NCI-H2171 treated with DMSO at 0.1 percent for 48 hours (cell line): Measurements from ENCODE around the gene PARP3.

ENCODE experiments used
- DNase-seq: peaks from one replicate; lab custom pipeline; 2025; lab: John Stamatoyannopoulos, UW

Gene PARP3

DNA sequence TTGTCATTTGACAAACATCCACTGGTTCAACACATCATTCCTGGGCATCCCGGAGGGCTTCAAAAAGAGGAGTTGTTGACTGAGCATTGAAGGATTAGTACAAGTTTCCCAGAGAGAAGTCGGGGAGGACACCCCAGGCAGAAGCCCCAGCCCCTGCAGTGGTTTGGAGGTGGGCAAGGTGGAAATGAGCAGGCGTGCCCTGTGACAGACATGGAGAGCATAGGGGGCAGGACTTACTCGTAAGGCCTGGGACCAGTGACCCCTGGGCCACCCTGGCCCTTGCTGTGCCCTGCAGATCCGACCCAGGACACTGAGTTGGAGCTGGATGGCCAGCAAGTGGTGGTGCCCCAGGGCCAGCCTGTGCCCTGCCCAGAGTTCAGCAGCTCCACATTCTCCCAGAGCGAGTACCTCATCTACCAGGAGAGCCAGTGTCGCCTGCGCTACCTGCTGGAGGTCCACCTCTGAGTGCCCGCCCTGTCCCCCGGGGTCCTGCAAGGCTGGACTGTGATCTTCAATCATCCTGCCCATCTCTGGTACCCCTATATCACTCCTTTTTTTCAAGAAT lies 5.9 kb downstream of the PARP3 start:
- DNase-seq, result no peak

DNA sequence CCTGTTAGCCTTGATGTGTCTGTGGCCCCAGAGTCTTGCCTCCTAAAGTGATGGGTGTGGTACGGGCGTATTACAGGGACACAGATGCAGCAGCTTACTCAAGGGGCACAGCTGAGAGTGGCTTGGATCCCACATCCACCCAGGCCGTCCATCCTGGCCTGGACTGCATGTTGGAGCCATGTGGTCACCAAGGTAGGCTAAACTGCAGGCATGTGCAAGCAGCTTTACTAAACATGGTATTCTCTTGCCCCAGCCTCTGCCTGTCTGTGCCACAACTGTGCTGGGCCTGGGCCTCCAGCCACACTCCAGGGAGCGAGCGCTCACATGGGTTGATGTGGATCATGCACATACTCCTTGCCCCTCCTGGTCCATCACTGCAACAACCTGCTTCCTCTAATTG lies 7.0 kb downstream of the PARP3 start:
- DNase-seq, result no peak

DNA sequence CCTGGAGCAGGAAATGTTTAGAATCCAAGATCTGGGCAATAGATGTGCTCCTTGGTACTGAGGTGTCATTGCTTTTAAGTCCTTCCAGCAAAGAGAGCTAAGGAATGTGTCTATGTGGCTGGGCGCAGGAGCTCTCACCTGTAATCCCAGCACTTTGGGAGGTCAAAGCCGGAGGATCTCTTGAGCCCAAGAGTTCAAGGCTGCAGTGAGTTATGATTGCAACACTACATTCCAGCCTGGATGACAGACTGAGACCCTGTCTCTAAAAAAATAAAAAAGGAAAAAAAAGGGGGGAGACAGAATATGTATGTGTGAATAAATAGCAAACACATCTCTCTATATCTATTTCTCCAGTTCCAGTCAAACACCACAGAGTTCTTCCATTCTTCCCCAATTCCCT lies 8.7 kb downstream of the PARP3 start:
- DNase-seq, result no peak

DNA sequence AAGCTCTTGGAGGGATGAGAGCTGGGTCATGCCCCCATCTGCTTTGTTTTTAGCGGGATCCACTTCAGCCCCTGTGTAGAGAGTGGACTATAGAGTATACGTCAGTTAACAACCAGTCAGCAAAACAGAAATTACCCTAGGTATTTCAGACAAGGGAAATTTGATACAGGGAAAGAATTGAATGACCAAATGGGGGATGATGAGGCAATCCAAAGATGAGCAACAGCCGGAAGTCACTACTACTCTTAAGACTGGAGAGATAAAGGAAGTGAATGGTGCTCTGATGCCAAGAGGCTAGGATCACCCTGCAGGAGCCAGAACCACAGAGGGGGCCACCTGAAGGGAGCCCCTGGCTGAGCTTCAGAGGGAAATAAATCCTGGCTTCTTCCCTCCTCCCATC lies 11.3 kb downstream of the PARP3 start:
- DNase-seq, result no peak

DNA sequence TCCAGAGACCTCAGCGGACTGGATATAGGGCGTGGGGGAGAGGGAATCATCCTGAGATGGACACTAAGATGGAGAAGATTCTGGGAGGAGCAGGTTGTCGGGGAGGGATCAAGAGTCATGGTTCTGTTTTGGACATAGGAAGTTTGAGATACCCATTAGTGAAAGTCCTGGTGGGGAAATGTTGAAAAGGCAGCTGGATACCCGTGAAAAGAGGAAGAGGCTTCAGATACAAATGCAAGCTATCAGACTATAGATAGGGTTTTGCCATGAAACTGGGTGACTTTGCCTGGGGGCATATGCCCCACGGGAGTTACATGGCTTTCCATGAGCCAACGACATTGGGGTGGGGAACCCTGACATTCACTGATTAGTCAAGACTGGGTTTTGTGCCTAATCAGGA lies 11.9 kb downstream of the PARP3 start:
- no peak for DNase-seq

DNA sequence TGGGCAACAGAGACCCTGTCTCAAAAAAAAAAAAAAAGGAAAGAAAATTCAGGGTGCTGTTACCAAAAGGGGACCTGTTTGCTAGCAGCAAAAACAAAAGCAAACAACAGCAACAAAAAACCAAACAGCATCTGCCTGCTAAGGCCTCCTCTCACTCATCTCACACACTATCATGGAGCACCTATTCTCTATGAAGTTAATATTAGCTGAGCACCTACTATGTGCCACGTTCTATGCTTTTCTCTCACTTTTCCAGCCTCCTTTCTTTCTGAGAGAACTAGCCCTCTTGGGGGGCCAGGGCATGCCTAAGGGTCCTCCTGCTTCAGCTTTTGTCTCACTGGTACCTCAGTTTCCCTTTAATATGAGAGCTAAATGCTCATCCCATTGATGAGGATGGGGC lies 12.6 kb downstream of the PARP3 start:
- DNase-seq, result no peak

DNA sequence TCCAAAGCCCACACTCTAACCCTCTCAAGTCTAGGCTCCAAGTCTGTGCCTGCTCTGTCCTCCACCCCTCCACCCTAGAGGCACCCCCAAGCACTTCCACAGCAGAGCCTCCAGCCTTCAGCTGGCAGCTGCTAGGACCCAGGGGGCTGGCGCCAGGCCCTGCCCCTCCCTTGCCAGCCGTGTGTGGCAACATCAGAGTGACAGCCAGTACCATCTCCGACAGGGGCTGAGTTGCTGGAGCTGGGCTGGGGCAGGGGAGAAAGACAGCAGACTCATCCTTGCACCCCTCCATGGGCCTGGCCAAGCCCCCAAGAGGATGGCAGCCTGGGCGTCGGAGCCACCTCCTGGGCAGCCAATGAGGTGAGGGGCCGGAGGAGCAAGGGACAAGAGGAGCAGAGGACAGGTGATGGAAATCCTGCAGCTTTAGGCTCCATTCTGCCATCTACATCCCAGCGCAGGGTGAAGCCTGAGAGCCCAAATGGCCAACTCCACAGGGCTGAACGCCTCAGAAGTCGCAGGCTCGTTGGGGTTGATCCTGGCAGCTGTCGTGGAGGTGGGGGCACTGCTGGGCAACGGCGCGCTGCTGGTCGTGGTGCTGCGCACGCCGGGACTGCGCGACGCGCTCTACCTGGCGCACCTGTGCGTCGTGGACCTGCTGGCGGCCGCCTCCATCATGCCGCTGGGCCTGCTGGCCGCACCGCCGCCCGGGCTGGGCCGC lies 13.2 kb downstream of the PARP3 start, which contains the start of gene GPR62:
Gene GPR62, plus strand, starts transcription at position 207 of the 718 bp plus-strand sequence. Its CDS starts 272 bp downstream, at position 479.
- no peak for DNase-seq

DNA sequence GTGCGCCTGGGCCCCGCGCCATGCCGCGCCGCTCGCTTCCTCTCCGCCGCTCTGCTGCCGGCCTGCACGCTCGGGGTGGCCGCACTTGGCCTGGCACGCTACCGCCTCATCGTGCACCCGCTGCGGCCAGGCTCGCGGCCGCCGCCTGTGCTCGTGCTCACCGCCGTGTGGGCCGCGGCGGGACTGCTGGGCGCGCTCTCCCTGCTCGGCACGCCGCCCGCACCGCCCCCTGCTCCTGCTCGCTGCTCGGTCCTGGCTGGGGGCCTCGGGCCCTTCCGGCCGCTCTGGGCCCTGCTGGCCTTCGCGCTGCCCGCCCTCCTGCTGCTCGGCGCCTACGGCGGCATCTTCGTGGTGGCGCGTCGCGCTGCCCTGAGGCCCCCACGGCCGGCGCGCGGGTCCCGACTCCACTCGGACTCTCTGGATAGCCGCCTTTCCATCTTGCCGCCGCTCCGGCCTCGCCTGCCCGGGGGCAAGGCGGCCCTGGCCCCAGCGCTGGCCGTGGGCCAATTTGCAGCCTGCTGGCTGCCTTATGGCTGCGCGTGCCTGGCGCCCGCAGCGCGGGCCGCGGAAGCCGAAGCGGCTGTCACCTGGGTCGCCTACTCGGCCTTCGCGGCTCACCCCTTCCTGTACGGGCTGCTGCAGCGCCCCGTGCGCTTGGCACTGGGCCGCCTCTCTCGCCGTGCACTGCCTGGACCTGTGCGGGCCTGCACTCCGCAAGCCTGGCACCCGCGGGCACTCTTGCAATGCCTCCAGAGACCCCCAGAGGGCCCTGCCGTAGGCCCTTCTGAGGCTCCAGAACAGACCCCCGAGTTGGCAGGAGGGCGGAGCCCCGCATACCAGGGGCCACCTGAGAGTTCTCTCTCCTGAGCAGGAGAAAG lies 14.0 kb downstream of the PARP3 start:
- DNase-seq, result peak; percentile 62

DNA sequence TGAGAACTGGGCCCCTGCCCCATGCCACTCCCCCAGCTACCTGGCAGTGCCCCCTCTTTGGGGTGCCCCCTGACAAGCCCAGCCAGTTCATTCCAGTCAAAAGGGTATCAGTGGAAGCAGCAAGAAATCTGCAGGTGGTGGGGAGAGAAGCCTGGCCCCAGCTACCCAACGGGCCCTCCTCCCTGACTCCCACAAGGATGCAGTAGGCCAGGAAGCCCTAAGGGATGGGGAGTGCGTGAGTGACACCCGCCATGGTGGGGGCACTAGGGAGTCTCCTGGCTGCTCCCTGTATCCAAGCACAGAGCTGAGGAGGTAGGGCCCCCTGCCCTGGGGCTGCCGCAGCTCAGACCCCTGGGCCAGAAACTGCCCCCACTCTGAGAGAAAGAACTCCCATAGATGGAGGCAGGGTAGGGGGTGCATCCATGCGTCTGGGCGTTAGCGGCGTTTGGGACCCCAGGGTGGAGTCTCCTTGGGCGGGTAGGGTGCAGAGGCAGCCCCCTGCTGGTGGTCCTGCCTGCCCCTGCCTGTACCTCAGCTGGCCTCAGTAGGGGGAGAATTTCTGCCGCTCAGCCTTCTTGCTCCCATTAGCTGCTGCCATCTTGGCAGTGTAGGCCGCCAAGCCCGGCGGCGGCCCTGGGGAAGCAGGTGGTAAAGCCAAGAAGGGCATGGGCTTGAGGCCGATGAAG lies 15.5 kb downstream of the PARP3 start:
- no peak for DNase-seq

DNA sequence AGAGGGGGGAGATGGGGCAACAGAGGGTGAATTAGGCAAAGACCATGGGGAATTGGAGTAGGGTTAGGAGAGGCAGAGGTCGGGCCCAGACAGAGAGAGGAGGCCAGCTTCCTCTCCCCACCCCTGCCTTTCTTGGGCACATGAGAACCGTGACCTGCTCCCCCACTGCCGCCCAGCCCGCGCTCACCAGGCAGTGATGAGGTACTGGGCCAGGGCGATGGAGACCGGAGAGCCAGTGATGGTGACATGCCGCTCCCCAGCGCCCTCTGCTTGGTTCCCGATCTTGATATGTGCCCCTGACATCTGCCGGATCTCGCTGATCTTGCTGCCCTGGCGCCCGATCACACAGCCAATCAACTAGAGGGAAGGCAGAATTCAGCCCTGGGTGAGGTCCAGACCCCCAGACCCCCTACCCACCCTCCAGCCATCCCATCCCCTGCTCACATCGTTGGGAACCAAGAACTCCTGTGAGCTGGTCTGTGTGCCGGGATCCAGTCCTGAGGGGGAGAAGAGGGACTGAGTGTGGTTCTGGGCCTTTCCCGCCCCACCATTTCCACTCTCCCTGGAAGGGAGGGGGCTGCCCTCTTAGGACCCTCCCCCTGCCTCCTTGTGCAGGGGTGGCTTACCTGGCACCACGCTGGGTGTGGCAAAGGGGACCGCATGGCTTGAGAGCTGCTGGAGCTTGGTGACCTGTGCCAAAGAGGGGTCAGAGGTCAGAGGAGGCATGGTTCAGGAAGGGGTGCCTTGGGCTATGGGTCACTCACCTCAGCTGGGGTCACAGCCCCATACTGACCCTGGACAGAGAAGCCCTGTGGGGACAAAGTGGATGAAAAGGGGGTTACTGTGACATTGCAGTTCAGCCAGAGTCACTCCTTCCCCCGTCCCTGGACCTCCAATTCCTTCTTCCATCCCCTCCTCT lies 16.7 kb downstream of the PARP3 start:
- no peak for DNase-seq

DNA sequence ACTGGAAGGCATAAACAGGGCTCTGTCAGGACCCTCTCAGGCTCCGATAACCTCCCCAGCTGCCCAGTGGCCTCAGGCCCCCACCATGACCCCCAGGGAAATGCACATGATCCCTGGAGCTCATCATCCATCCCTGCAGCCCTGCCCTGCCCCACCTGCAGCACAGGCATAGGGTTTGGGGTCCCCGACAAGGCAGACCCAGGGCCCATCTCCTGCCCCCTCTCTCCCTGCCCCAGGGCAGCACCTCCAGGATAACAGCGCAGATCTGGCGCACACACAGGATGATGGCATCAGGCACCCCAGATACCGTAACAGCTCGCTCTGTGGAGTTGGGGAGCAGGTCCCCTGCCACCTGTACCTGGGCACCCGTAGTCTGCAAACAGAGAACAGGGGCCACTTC lies 17.5 kb downstream of the PARP3 start:
- DNase-seq, result no peak

DNA sequence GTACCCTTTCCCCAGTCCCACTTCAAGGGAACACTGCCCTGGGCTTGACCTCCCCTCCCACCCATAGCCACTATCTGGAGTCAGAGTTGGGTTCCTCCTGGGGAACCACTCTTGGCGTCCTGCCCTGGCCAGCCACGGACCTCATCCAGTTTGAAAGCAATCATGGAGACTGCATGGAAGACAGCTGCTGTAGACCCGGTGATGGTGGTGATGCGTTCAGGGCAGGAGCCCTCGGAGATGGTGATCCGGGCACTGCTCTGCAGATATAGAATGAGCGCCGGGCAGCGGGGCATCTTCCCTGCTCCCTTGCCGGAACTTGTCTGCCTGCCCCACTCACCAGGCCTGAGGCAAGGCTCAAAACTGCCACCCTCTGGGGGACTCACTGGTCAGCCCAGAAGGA lies 18.2 kb downstream of the PARP3 start:
- no peak for DNase-seq

DNA sequence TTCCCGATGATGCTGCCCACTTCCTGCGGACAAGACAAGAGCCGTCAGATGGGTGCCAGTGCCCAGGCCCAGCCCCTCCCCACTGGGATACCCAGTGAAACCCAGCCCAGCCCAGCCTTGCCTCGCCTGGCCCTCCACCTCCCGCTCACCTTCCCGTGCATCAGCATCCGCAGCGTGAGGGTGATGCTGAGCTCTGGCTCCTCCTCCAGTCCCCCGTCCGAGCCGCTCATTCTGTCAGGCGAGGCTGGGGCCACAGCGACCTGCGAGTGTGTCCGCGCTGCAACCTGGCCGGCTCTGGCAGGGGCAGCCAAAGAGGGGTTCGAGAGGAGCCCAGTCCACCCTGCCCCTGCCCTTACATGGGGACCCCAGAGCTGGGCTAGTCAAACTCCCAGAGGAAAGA lies 18.8 kb downstream of the PARP3 start:
- DNase-seq, result no peak

DNA sequence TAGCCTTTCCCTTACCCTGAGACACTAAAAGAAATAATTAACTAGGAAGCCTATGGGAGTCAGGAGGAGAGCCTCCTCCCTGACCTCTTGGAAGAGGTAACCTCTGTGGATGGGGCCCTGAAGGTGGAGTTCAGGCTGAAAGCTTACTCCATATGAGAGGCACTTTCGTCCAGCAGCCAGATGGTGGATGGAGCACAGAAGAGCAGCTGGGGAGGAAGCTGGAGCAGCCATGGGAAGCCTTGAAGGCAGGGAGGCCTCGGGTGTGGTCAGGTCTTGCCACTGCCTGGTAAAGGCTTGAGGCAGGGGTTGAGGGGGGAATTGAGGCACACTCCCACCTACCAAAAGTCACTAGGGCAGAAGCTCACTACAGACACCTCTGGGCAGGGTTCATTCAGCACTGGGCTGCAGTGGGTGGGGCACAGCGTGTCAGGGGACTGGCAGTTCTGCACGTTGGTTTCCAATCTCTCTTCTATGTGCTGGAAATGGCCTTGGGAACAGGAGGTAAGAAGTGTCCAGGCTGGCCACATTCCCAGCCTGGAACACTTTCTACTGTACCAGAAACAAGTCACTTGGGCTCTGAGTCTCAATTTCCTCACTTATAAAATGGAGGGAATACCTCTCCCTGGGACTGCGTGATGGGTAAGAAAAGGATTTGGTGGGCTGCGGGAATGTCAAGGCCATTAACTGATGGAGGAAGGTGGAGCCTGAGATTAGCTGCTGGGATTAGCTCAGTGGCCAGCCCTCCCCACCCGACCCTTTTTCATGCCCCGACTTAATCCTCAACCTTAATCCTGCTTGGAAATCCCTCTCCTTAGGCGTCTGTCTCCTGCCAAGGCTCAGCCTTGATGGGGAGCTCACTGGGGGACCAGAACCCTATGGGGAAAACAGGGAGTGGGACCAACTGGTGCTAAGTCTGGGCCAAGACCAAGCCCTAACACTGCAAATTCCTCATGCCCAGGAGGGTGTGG lies 19.7 kb downstream of the PARP3 start:
- DNase-seq, result no peak

DNA sequence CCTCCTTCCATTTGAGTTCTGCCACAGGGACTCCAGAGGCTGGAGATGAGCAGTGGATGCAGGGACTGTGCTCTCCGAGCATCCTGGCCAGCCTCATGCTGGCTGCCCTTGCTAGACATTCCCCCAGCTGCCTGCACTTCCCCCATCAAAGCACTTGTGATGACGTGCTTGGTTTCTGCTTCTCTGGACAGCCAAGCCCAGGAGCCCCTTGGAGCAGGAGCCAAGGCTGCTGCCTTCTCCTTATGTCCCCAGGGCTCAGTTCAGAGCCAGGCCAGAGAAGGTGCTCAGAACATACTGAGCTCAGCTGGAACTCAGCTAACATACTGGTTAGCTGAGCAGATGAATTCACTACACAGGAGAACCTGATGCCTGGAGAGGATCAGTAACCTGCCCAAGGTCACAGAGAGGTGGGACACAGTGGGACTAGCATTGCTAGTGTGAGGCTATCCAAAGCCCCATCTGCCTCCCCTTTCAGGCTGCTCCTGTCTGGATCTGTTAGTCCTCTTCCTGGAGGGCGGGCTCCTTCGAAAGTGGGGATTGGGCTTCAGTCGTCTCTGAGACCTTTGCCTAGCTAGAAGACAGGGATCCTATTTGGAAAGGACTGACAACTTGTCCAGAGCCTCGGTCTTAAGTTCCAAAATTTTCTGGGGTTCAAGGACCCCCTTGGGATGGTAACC lies 20.8 kb downstream of the PARP3 start:
- no peak for DNase-seq

DNA sequence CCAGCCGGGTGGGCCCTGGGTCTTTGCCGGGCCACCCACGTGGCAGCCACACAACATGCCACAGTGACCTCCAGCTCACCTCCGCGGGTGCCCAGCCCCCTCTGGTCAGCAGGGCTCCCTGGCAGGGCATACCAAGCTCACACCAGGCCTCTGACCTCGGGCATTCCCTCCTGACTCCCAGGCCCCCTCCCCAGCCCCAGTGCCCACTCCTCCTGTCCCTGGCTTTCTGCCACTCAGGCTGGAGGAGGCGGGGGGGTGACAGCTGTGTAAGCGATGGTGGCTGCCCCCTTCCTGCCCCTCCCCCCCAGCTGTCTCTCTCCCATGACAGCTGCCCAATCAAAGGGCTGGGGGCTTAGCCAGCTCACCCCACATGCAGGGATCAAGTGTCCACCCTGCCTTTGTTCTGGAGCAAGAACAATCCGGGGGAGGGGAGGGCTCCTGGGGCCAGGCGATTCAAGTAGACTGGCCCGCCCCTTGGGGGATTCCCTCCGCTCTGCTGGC lies 21.8 kb downstream of the PARP3 start:
- DNase-seq, result peak; percentile 23

DNA sequence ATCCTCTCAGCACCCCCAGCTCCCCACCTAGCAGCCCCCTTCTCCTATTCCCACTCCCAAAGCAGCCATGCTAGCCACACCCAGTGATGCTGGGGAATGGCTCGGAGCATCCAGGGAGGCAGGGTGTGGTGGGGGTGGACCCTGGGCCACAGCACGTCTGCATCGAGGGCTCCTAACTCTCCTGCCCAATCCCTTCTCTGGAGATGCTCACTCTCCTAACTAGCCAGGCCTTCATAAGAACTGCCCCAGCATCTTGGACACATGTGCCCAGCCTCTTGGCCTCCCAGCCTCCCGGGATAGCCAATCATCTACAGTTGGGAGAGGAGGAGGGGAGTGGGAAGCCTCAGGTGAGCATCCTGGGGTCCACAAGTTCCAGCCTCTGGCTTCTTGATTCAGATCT lies 22.4 kb downstream of the PARP3 start:
- DNase-seq, result no peak

DNA sequence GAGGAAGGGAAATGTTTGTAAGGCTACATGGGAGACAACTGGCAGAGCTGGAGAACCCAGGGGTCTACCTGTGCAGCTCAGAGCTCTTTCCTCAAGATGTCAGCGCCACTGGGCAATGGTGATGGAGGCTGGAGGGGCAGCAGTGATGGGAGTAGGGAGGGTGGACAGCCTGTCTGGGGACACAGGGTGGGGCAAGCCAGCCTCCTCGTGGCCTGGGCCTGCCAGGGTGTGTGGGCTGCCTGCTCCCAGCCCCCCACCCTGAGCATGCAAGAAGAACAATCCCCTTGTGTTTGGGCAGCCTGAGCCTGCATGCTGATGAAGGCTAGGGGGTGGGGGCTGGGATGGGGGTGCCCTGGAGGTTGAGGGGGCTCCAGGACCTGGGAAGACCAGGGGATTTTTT lies 23.9 kb downstream of the PARP3 start:
- no peak for DNase-seq

DNA sequence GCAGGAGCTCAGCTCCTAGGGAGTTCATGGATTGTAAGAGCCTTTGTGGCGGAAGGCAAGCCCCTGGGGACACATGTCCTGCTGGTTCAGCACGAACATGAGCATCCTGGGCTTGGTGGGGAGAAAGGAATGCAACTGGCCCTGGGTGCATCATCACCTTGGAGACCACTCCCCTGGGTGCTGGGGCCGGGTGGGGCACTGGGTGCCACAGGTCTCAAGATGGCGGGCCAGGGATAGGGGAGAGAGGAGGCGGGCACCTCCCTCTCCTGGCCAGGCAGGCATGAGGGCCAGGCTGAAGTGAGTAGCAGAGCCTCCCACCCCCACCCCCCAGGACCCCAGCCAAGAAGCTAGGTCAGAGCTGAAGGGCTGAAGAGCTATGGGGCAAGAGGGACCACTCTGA lies 24.3 kb downstream of the PARP3 start:
- no peak for DNase-seq
